Activated CD4-positive, alpha-beta T cell treated with anti-CD3 and anti-CD28 coated beads, Interleukin-2, amount 10 ng/mL, durations not matched to agents 7 days and 5 days (primary cell): Measurements from ENCODE around the gene WIPF1. TPM values are rescaled to one million over a fixed set of nuclear protein-coding genes. Genes with fewer than 3 reads are reported as not detected.
A peak's percentile ranks its signal among the peaks of the same experiment; 100 is the strongest.

Experiments
- CTCF ChIA-PET: fragments of 350-600 bp; sonication (Branson Sonifier 250); formaldehyde crosslinking; loops from one replicate; lab custom pipeline; 2021; ENCODE audit warnings: antibody characterized with exemption; lab: Charles Lee
- POLR2A ChIA-PET: fragments of 350-600 bp; sonication (Branson Sonifier 250); formaldehyde crosslinking; loops from one replicate; lab custom pipeline; 2021; ENCODE audit warnings: antibody characterized with exemption; lab: Charles Lee
- DNase-seq: peaks from one replicate; pipeline ENCODE4 v3.0.0-alpha.2; 2020
- H3K27ac Mint-ChIP-seq: one replicate; pipeline ENCODE4 v1.8.0; 2021; ENCODE audit warnings: mild to moderate bottlenecking, moderate library complexity, mixed read lengths
- H3K27me3 Mint-ChIP-seq: one replicate; pipeline ENCODE4 v1.8.0; 2021; ENCODE audit warnings: mixed read lengths
- H3K36me3 Mint-ChIP-seq: one replicate; pipeline ENCODE4 v1.8.0; 2021; ENCODE audit warnings: low read depth, mixed read lengths
- H3K4me1 Mint-ChIP-seq: one replicate; pipeline ENCODE4 v1.8.0; 2021; ENCODE audit warnings: mixed read lengths
- H3K4me3 Mint-ChIP-seq: one replicate; pipeline ENCODE4 v1.8.0; 2021; ENCODE audit warnings: mild to moderate bottlenecking, moderate library complexity, mixed read lengths
- H3K9me3 Mint-ChIP-seq: one replicate; pipeline ENCODE4 v1.8.0; 2021; ENCODE audit warnings: mixed read lengths
- total RNA-seq, 2 experiments: library from RNA; stranded (reverse); gene quantifications; one replicate each; pipeline ENCODE4 v1.2.3, GENCODE V29; 2021

The WIPF1 gene
- total RNA-seq, 2 experiments from 2014 or later = 378 to 423 TPM

GRCh38 chr2:174617718-174618117, 20.1 kb upstream of the WIPF1 start:
- DNase-seq = no peak
- H3K4me1 Mint-ChIP-seq = peaks cover 77% of the 10 kb centered on the region
- no peaks in the 10 kb centered on the region for H3K27me3 Mint-ChIP-seq
- peaks cover 73% of the 10 kb centered on the region for H3K36me3 Mint-ChIP-seq
- peak overlapping the region; percentile 87 for H3K27ac Mint-ChIP-seq
- peak overlapping the region; percentile 43 for H3K4me3 Mint-ChIP-seq
- ChIA-PET POLR2A (interaction anchor here (0.8 kb wide), 1 partner anchor 17 kb away, joined by 3 read pairs; no protein-coding TSS in a partner anchor), CTCF (interaction anchor here (0.9 to 2.2 kb wide), 12 partner anchors 8 to 44 kb away, joined by 3 to 7 read pairs (median 4); no protein-coding TSS in a partner anchor)
- no peaks in the 10 kb centered on the region for H3K9me3 Mint-ChIP-seq

- ChIA-PET CTCF (interaction anchor here (1.0 to 2.2 kb wide), 5 partner anchors 8 to 36 kb away, joined by 4 to 7 read pairs (median 5); no protein-coding TSS in a partner anchor), POLR2A (interaction anchor here (1.7 kb wide), 1 partner anchor 16 kb away, joined by 4 read pairs; no protein-coding TSS in a partner anchor)
- Mint-ChIP-seq H3K9me3 (no peaks in the 10 kb centered on the region), H3K27me3 (no peaks in the 10 kb centered on the region), H3K36me3 (peaks cover 72% of the 10 kb centered on the region), H3K4me1 (peaks cover 80% of the 10 kb centered on the region), H3K27ac (peak overlapping the region; percentile 87), H3K4me3 (peak overlapping the region; percentile 43)
- no peak for DNase-seq
Measured at GRCh38 chr2:174617120-174617519, 19.5 kb upstream of the WIPF1 start.

- Mint-ChIP-seq H3K27ac (peak overlapping the region; percentile 85), H3K4me1 (peaks cover 87% of the 10 kb centered on the region), H3K27me3 (no peaks in the 10 kb centered on the region), H3K9me3 (no peaks in the 10 kb centered on the region), H3K4me3 (peak overlapping the region; percentile 32), H3K36me3 (peaks cover 79% of the 10 kb centered on the region)
- ChIA-PET POLR2A (interaction anchor here (1.0 to 1.7 kb wide), 2 partner anchors 17 to 21 kb away, joined by 4 to 5 read pairs; no protein-coding TSS in a partner anchor), CTCF (interaction anchor here (1.4 to 8.8 kb wide), 3 partner anchors 10 to 18 kb away, joined by 3 to 91 read pairs (median 4); partner anchors contain the start of gene WIPF1)
- no peak for DNase-seq
Measured at GRCh38 chr2:174615871-174616436, 18.4 kb upstream of the WIPF1 start.

GRCh38 chr2:174614261-174614660, 16.7 kb upstream of the WIPF1 start:
- no peaks in the 10 kb centered on the region for H3K27me3 Mint-ChIP-seq
- peaks cover 92% of the 10 kb centered on the region for H3K4me1 Mint-ChIP-seq
- no peak for DNase-seq
- CTCF ChIA-PET = interaction anchor here (0.7 to 8.8 kb wide), 2 partner anchors 11 to 16 kb away, joined by 3 to 91 read pairs; partner anchors contain the start of gene WIPF1
- H3K9me3 Mint-ChIP-seq = no peaks in the 10 kb centered on the region
- peaks cover 79% of the 10 kb centered on the region for H3K36me3 Mint-ChIP-seq
- H3K4me3 Mint-ChIP-seq = no peak overlapping the region
- POLR2A ChIA-PET = no interaction called here
- H3K27ac Mint-ChIP-seq = no peak overlapping the region

- ChIA-PET CTCF (interaction anchor here (1.0 to 8.8 kb wide), 2 partner anchors 15 to 21 kb away, joined by 3 to 91 read pairs; partner anchors contain the start of gene WIPF1), POLR2A (interaction anchor here (0.6 kb wide), 1 partner anchor 68 kb away, joined by 3 read pairs; no protein-coding TSS in a partner anchor)
Measured at GRCh38 chr2:174613531-174613930, 15.9 kb upstream of the WIPF1 start.

GRCh38 chr2:174612970-174613369, 15.4 kb upstream of the WIPF1 start:
- DNase-seq = no peak
- Mint-ChIP-seq H3K36me3 (peaks cover 70% of the 10 kb centered on the region), H3K4me1 (peaks cover 93% of the 10 kb centered on the region), H3K27me3 (no peaks in the 10 kb centered on the region), H3K4me3 (no peak overlapping the region), H3K27ac (no peak overlapping the region), H3K9me3 (no peaks in the 10 kb centered on the region)
- ChIA-PET POLR2A (interaction anchor here (0.5 to 0.6 kb wide), 2 partner anchors 69 to 73 kb away, joined by 3 to 4 read pairs; no protein-coding TSS in a partner anchor), CTCF (interaction anchor here (0.8 to 8.8 kb wide), 3 partner anchors 15 to 66 kb away, joined by 3 to 91 read pairs (median 3); partner anchors contain the start of gene WIPF1)

More at GRCh38 chr2:174613531-174613930, 15.9 kb upstream of the WIPF1 start:
- Mint-ChIP-seq H3K27me3 (no peaks in the 10 kb centered on the region), H3K27ac (no peak overlapping the region), H3K9me3 (no peaks in the 10 kb centered on the region), H3K4me3 (no peak overlapping the region), H3K36me3 (peaks cover 73% of the 10 kb centered on the region), H3K4me1 (peaks cover 93% of the 10 kb centered on the region)
- DNase-seq = no peak

GRCh38 chr2:174611854-174612253, 14.2 kb upstream of the WIPF1 start:
- ChIA-PET CTCF (interaction anchor here (1.4 to 8.8 kb wide), 2 partner anchors 14 to 17 kb away, joined by 3 to 91 read pairs; partner anchors contain the start of gene WIPF1), POLR2A (no interaction called here)
- Mint-ChIP-seq H3K27me3 (no peaks in the 10 kb centered on the region), H3K9me3 (no peaks in the 10 kb centered on the region), H3K4me1 (peaks cover 91% of the 10 kb centered on the region), H3K4me3 (no peak overlapping the region), H3K27ac (peak overlapping the region; percentile 52), H3K36me3 (peaks cover 64% of the 10 kb centered on the region)
- DNase-seq = no peak

GRCh38 chr2:174611006-174611405, 13.4 kb upstream of the WIPF1 start:
- Mint-ChIP-seq H3K9me3 (no peaks in the 10 kb centered on the region), H3K4me1 (peaks cover 92% of the 10 kb centered on the region), H3K36me3 (peaks cover 64% of the 10 kb centered on the region), H3K27me3 (no peaks in the 10 kb centered on the region), H3K27ac (peak overlapping the region; percentile 82), H3K4me3 (no peak overlapping the region)
- DNase-seq = no peak
- ChIA-PET CTCF (interaction anchor here (0.5 to 8.8 kb wide), 6 partner anchors 9 to 83 kb away, joined by 3 to 91 read pairs (median 4); partner anchors contain the start of gene WIPF1), POLR2A (interaction anchor here (0.6 kb wide), 1 partner anchor 23 kb away, joined by 3 read pairs; no protein-coding TSS in a partner anchor)

- Mint-ChIP-seq H3K9me3 (no peaks in the 10 kb centered on the region), H3K4me1 (peaks cover 92% of the 10 kb centered on the region), H3K36me3 (peaks cover 63% of the 10 kb centered on the region), H3K27ac (peak overlapping the region; percentile 82), H3K4me3 (no peak overlapping the region), H3K27me3 (no peaks in the 10 kb centered on the region)
- CTCF ChIA-PET = interaction anchor here (0.5 to 8.8 kb wide), 5 partner anchors 12 to 83 kb away, joined by 3 to 91 read pairs (median 4); partner anchors contain the start of gene WIPF1
- DNase-seq = no peak
- POLR2A ChIA-PET = no interaction called here
Measured at GRCh38 chr2:174610243-174610995, 12.8 kb upstream of the WIPF1 start.

GRCh38 chr2:174609261-174609660, 11.7 kb upstream of the WIPF1 start:
- Mint-ChIP-seq H3K36me3 (peaks cover 60% of the 10 kb centered on the region), H3K4me3 (no peak overlapping the region), H3K4me1 (peaks cover 88% of the 10 kb centered on the region), H3K9me3 (no peaks in the 10 kb centered on the region), H3K27ac (peak overlapping the region; percentile 85), H3K27me3 (no peaks in the 10 kb centered on the region)
- ChIA-PET POLR2A (interaction anchor here (1.0 to 1.2 kb wide), 2 partner anchors 11 to 23 kb away, joined by 3 read pairs; no protein-coding TSS in a partner anchor), CTCF (interaction anchor here (0.9 to 8.8 kb wide), 2 partner anchors 9 to 11 kb away, joined by 6 to 91 read pairs; partner anchors contain the start of gene WIPF1)
- no peak for DNase-seq

- POLR2A ChIA-PET = interaction anchor here (0.5 to 1.5 kb wide), 6 partner anchors 10 to 24 kb away, joined by 3 to 4 read pairs (median 3); no protein-coding TSS in a partner anchor
- CTCF ChIA-PET = interaction anchor here (0.9 to 8.8 kb wide), 4 partner anchors 9 to 23 kb away, joined by 3 to 91 read pairs (median 6); partner anchors contain the start of gene WIPF1
- Mint-ChIP-seq H3K4me1 (peaks cover 86% of the 10 kb centered on the region), H3K27ac (peak overlapping the region; percentile 85), H3K36me3 (peaks cover 56% of the 10 kb centered on the region), H3K4me3 (no peak overlapping the region), H3K9me3 (no peaks in the 10 kb centered on the region), H3K27me3 (no peaks in the 10 kb centered on the region)
- no peak for DNase-seq
Measured at GRCh38 chr2:174608866-174609214, 11.2 kb upstream of the WIPF1 start.
